GM19328 (cell line): Measurements from ENCODE around the gene PAXX.
"Not testable (repeated sequence)": the region's sequence is repeated elsewhere in the genome, so short reads cannot be mapped to it uniquely, and the experiment has no call there.

Experiments
- ATAC-seq: cut with Tn5 transposase; IDR thresholded peaks from one replicate; pipeline ENCODE4 v1.9.1; 2021; ENCODE audit warnings: mild to moderate bottlenecking, moderate library complexity; ENCODE audit not compliant: unreplicated experiment

The PAXX gene

GRCh38 chr9:136997830-136998234 is 5.6 kb downstream of the PAXX start:
- no peak for ATAC-seq

- ATAC-seq: no peak
Observed at GRCh38 chr9:137000177-137000930, 8.1 kb downstream of the PAXX start.

- ATAC-seq: no peak
Observed at GRCh38 chr9:137001857-137002645, 9.8 kb downstream of the PAXX start.

DNA sequence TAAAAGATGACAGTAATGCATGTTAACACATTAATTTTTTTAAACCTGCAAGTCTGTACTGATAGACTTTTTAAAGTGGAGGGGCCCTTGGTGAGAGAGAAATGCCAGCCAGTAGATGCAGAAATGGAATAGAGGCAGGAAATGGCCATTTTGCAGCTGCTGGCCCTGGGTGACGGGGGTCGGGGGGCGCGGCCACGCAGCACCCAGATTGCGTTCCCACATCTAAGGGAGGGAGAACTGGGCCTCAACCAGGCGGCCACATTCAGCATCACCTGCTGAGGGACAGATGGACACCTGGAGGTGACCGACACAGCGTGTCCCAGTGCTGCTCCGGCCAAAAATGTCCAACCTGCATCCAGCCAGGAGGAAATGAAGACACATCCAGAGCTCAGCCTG is 10.4 kb downstream of the PAXX start:
- ATAC-seq: no peak

DNA sequence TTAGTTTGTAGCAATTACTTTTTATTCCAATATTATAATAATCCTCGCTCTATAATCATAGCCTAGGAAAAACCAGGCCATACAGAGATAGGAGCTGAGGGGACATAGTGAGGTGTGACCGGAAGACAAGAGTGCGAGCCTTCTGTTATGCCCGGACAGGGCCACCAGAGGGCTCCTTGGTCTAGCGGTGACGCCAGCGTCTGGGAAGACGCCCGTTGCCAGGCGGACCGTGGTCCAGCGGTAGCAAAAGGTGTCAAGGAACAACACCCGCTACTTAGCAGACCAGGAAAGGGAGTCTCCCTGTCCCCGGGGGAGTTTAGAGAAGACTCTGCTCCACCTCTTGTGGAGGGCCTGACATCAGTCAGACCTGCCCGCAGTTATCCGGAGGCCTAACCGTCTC is 12.1 kb downstream of the PAXX start:
- not testable (repeated sequence) for ATAC-seq

GRCh38 chr9:137006116-137007003 is 14.1 kb downstream of the PAXX start:
- ATAC-seq: no peak

- no peak for ATAC-seq
Observed at GRCh38 chr9:137007108-137007815, 15.0 kb downstream of the PAXX start.

DNA sequence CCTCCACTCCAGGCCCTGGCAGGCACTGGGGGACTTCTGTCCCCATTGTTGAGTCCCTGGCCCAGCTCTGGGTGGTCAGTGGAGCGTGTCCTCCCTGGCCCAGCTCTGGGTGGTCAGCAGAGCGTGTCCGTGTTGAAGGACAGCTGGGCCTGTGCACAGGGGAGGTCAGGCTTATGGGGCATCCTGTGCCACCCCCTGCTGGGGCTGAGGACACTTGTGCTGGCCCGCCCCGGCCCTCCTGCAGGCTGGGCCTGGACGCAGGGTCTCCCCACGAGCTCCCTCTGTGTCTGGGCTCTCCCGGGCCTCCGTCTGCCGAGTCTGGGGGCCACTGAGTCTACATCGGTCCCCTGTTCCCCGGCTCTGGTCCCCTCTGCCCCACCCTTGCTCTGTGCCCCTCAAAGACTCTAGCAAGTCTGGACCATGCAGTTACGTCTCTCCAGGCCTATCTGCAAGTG is 15.6 kb downstream of the PAXX start:
- ATAC-seq: no peak

DNA sequence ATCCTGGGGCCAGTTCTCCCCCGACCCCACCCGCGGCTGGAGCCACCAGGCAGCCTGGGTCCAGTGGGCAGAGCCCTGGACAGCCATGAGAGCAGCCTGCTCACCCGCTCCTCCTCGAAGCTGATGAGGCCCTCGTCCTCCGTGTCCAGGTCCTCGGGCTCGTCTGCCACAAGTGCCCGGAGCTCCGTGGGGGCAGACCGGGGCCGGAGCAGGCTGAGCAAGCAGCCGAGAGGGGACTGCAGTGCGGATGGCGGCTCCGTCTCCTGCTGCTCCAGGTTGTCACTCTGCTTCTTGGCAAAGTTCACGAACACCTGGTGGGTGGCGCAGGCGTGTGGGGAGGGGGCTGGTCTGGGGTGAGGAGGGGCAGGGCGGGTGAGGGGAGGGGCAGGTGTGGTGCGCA is 16.1 kb downstream of the PAXX start:
- ATAC-seq: no peak

DNA sequence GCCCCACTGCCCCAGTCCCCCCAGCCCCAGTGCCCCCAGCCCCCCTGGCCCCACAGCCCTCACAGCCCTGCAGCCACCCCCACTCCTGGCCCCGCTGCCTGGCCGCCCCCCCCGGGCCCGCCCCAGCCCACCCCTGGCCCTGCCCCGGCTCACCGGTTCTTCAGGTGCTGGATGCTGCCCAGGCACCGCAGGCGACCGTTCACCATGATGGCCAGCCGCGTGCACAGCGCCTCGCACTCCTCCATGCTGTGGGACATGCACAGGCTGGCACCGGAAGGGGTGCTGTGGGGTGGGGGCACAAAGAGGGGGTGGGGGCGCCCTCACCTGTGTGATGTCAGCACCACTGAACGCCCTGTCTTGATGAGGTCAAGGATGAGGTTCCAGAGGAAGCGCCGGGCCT is 17.0 kb downstream of the PAXX start:
- no peak for ATAC-seq

GRCh38 chr9:137009938-137010732 is 17.9 kb downstream of the PAXX start:
- ATAC-seq: no peak

DNA sequence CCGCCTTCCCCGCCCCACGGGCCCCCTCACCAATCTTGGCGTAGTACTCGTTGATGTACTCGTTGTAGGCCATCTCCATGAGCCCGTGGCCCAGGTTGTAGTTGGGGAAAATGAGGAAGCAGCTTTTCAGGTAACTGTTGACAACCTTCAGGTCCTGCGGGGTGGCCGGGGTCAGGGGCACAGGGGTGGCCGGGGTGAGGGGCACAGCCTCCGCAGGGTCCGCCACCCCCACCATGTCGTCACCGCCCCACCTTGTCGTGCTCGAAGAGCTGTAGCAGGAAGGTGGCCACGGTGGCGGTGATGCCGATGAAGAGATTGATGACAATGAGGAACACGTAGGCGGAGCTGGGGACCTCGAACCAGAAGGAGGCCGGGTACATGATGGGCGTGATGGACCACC is 18.9 kb downstream of the PAXX start:
- no peak for ATAC-seq

GRCh38 chr9:137011907-137012675 is 19.9 kb downstream of the PAXX start:
- no peak for ATAC-seq

GRCh38 chr9:137012694-137013570 is 20.7 kb downstream of the PAXX start:
- no peak for ATAC-seq

GRCh38 chr9:137013571-137013940 is 21.3 kb downstream of the PAXX start:
- no peak for ATAC-seq

DNA sequence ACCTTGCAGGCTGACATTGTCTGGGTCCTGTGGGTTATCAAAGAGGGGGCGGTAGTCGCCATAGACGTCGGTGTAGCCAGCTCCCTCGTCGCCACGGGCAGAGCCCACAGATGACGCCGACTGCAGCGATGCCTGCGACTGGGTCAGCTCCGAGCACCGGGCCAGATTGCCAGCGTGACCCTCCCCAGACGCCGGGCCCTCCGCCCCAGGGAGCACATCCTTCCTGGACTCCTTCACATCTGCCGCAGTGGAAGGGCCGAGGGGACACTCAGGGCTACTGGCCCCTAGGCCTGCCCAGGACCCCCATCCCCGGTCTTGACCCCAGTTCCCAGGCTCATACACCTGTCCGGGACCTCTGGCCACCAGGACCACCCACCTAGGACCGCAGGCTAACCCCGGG is 21.9 kb downstream of the PAXX start:
- ATAC-seq: no peak

DNA sequence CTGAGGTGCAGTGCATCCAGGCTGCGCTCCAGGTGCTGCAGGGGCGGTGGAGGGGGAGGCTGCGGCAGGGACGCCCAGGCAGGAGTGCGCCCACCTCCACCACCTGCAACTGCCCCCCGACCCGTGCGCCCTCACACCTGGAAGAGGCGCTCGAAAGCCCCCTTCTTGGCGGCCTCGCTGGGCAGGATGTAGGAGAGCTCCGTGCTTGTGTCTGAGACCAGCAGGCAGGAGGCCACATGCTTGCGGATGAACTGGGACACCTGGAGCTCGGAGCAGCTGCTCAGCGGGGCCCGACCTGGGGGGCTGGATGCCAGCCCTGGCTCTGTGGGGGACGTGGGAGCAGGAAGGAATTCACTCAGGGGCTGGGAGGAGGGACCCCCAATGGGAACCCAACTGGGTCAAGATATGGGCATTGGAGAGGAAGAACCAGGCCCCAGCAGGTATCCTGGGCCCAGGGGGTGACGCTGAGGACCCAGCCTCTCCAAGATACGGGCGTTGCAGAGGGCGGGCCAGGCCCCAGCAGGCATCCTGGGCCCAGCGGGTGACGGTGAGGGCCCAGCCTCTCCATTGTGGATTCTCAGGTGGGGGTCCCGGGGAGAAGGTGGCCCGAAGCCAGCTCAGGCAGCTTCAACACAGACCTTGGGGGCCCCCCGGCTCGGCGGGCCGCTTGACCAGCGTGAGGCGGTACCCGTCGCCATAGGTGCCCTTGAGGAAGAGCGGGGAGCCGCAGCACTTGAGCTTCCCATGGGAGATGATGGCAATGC is 22.7 kb downstream of the PAXX start:
- no peak for ATAC-seq
